GM23248 (cell line): ENCODE data around the gene SLC39A1.

ENCODE experiments used
- EZH2 ChIP-seq: fragments of 200-600 bp; sonication (generic); IDR thresholded peaks from 2 replicates; pipeline ENCODE4 v1.6.1; 2018; ENCODE audit warnings: antibody characterized with exemption, mild to moderate bottlenecking; ENCODE audit not compliant: insufficient read depth, poor library complexity, severe bottlenecking
- EZH2phosphoT487 ChIP-seq: fragments of 200-600 bp; sonication (generic); IDR thresholded peaks from 2 replicates; pipeline ENCODE4 v1.6.1; 2018; ENCODE audit warnings: antibody characterized with exemption, moderate library complexity, mild to moderate bottlenecking, low read depth; ENCODE audit not compliant: insufficient read depth

- no peak for TF ChIP-seq EZH2
- TF ChIP-seq EZH2phosphoT487 = no peak
Measured at GRCh38 chr1:153985341-153985912, 22.1 kb upstream of the SLC39A1 start.
